Thoracic aorta (tissue), 2 donors: Measurements from ENCODE around the gene SOCS3. TPM values are rescaled to one million over a fixed set of nuclear protein-coding genes. Genes with fewer than 3 reads are reported as not detected.

Source experiments
- ATAC-seq: fragments of 150-250 bp; one replicate; pipeline ENCODE4 v1.8.0; 2017; ENCODE audit warnings: low read depth; ENCODE audit not compliant: insufficient number of reproducible peaks, low FRiP score
- DNase-seq: peaks from one replicate; pipeline ENCODE4 v3.0.0-alpha.2; 2020; ENCODE audit warnings: low spot score
- H3K27ac ChIP-seq, 2 donors: fragments of 200-600 bp; sonication (generic); 1 replicate in 1 of 2; 2 replicates in 1 of 2; pipeline ENCODE4 v1.5.1; 2016; ENCODE audit warnings: mild to moderate bottlenecking in 2 of 2, moderate library complexity in 2 of 2
- H3K27me3 ChIP-seq: fragments of 200-600 bp; sonication (generic); replicated peaks from 2 replicates; pipeline ENCODE4 v1.6.0; 2016; ENCODE audit warnings: mild to moderate bottlenecking; ENCODE audit not compliant: insufficient read depth
- H3K36me3 ChIP-seq: fragments of 200-600 bp; sonication (generic); one replicate; pipeline ENCODE4 v1.5.1; 2016
- H3K4me1 ChIP-seq, 2 donors: fragments of 200-600 bp; sonication (generic); 1 replicate in 1 of 2; 2 replicates in 1 of 2; pipeline versions ENCODE4 v1.5.1 to v1.6.0; 2016; ENCODE audit warnings: low read depth in 2 of 2, mild to moderate bottlenecking in 1 of 2; ENCODE audit not compliant: control insufficient read depth in 1 of 2
- H3K4me3 ChIP-seq: fragments of 200-600 bp; sonication (generic); 2 replicates; pipeline ENCODE4 v1.5.1; 2016; ENCODE audit warnings: mild to moderate bottlenecking
- H3K9me3 ChIP-seq: fragments of 200-600 bp; sonication (generic); 2 replicates; pipeline ENCODE4 v1.5.1; 2016
- total RNA-seq, 2 donors: library from RNA; depleted of rRNA; stranded (reverse); fragments of >200 nt; gene quantifications; one replicate each; pipeline versions ENCODE4 v1.1.0 to v1.2.3, GENCODE V29; 2016
- TF ChIP-seq, protein P1 (sequence below): fragments of 200-600 bp; sonication (generic); IDR thresholded peaks from one replicate; pipeline ENCODE4 v1.5.1; 2019; ENCODE audit warnings: antibody characterized with exemption

The SOCS3 gene
- total RNA-seq, 2 donors from 2014 or later, result 313 to 361 TPM

DNA sequence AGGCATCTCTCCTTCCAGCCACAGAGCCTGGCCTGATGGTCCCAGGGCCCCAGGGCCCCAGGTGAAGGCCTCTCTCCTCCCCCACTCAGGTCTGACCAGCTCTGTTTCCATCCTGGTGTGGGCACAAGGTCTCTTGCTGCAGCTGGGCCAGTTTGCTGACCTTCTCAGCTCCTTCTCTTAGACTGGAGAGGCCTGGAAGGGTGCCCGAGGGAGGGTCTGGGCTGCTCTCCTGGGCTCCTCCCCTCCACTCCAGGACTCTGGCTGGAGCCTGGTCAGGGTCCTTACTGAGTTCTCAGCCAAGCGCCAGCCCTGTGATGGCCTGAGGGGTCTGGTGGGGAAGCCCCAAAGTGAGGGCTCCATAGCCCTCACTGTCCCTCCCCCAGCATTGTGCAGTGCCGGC, 12.4 kb downstream of the SOCS3 start:
- Histone ChIP-seq H3K4me3 (no peak overlapping the region), H3K27me3 (no peaks in the 10 kb centered on the region), H3K27ac (no peak overlapping the region), H3K4me1 (peaks cover 31 to 36% of the 10 kb centered on the region in 2 donors), H3K36me3 (no peaks in the 10 kb centered on the region), H3K9me3 (no peaks in the 10 kb centered on the region)
- ATAC-seq (no peak), DNase-seq (no peak)
- TF ChIP-seq, protein P1, sequence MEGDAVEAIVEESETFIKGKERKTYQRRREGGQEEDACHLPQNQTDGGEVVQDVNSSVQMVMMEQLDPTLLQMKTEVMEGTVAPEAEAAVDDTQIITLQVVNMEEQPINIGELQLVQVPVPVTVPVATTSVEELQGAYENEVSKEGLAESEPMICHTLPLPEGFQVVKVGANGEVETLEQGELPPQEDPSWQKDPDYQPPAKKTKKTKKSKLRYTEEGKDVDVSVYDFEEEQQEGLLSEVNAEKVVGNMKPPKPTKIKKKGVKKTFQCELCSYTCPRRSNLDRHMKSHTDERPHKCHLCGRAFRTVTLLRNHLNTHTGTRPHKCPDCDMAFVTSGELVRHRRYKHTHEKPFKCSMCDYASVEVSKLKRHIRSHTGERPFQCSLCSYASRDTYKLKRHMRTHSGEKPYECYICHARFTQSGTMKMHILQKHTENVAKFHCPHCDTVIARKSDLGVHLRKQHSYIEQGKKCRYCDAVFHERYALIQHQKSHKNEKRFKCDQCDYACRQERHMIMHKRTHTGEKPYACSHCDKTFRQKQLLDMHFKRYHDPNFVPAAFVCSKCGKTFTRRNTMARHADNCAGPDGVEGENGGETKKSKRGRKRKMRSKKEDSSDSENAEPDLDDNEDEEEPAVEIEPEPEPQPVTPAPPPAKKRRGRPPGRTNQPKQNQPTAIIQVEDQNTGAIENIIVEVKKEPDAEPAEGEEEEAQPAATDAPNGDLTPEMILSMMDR, result no peak

DNA sequence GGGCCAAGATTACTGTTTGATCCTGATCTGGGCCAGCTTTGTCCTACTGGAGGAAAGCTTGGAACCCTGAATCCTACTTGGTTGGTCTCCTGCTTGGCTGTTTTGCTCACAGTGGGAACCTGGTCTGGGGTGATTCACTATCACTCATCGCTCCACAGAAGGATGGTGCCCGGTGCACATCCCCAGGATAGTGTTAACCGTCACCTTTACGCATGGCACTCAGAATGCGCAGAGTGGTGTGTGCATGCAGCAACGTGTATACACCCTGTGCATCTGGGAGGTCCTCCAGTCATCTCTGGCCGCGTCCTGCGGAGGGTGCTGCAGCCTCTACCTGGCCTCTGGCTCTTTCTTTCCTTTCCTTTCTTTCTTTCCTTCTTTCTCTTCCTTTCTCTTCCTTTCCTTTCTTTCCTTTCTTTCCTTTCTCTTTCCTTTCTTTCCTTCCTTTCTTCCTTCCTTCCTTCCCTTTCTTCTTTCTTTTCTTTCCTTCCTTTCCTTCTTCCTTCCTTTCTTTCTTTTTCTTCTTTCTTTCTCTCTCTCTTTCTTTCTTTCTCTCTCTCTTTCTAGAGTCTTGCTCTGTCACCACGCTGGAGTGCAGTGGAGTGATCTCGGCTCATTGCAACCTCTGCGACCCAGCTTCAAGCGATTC, 13.1 kb downstream of the SOCS3 start:
- ATAC-seq, result no peak
- Histone ChIP-seq H3K36me3 (no peaks in the 10 kb centered on the region), H3K27ac (no peak overlapping the region), H3K4me1 (peaks cover 27 to 34% of the 10 kb centered on the region in 2 donors), H3K27me3 (no peaks in the 10 kb centered on the region), H3K9me3 (no peaks in the 10 kb centered on the region), H3K4me3 (no peak overlapping the region)
- TF ChIP-seq, protein P1, result no peak
- DNase-seq, result no peak

DNA sequence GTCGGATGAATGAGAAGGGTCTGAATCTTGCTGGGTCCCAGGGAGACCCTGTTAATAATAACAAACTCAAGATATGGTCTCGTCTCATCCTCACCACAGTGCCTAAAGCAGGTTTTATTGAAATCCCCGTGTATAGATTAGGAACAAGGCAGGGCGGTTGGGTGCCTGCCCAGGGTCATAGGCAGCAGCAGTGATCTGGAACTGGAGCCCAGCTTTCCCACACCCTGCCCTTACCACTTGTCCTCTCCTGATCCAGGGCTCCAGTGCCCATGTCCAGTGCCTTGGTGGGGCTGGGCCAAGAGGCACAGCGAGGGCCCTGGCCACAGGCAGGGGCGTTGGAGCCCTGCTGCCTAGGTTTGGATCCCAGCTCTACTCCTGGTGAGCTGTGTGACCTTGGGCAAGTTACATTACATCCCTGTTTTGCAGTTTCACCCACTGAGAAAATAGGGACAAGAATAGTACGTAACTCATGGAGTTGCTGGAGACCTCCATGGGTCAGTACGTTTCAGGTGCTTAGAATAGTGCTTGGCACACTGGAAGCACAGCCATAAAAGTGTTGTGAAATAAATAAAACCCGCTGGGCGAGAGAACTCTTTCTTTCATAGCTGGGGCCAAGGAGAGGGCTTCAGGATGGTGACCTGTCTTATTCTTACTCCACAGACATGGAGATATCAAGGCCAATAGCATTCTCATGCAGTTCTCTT, 13.9 kb downstream of the SOCS3 start:
- no peak for ATAC-seq
- Histone ChIP-seq H3K27ac (no peak overlapping the region), H3K36me3 (no peaks in the 10 kb centered on the region), H3K9me3 (no peaks in the 10 kb centered on the region), H3K4me3 (no peak overlapping the region), H3K4me1 (peaks cover 26 to 29% of the 10 kb centered on the region in 2 donors), H3K27me3 (no peaks in the 10 kb centered on the region)
- DNase-seq, result no peak
- TF ChIP-seq, protein P1, result no peak

DNA sequence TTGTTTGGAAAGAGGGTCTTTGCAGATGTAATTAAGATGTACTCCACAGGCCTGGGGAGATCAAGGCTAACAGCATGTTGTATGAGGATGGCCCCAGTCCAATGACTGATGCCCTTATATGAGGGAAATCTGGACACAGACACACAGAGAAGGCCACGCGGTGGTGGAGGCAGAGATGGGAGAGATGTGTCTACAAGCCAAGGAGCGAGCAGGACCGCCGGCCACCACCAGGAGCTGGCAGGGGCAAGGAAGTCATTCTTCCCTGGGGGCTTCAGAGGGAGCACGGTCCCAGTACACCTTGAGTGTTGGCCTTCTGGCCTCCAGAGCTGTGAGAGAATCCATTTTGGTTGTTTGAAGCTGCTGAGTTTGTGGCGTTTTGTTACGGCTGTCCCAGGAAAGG, 14.7 kb downstream of the SOCS3 start:
- DNase-seq, result no peak
- TF ChIP-seq, protein P1, result no peak
- no peaks in the 10 kb centered on the region for H3K27me3 ChIP-seq
- H3K36me3 ChIP-seq, result no peaks in the 10 kb centered on the region
- peaks cover 22 to 29% of the 10 kb centered on the region in 2 donors for H3K4me1 ChIP-seq
- H3K27ac ChIP-seq, result no peak overlapping the region
- H3K4me3 ChIP-seq, result no peak overlapping the region
- H3K9me3 ChIP-seq, result no peaks in the 10 kb centered on the region
- no peak for ATAC-seq

DNA sequence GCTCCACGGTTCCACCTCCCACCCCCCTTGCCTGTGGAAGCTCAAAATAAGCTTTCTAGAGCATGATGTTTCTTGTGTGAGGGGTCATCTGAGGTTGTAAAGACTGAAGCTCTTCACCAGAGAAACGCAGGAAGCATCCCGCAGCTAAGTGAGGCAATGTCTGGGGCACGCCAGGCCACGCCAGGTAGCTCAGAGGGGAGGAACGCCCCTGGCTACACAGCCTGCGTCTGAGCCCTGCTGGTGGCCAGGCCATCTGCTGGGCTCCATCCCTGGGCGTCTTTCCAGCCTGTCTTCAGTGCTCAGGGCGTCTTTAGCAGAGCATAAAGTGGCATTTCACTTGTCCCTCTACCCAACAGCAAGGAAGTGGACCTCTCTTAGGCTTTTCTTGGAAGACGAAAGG, 15.2 kb downstream of the SOCS3 start:
- Histone ChIP-seq H3K4me1 (peaks cover 19 to 29% of the 10 kb centered on the region in 2 donors), H3K36me3 (no peaks in the 10 kb centered on the region), H3K4me3 (no peak overlapping the region), H3K27me3 (no peaks in the 10 kb centered on the region), H3K9me3 (no peaks in the 10 kb centered on the region), H3K27ac (no peak overlapping the region)
- TF ChIP-seq, protein P1, result no peak
- ATAC-seq, result no peak
- DNase-seq, result no peak
